ENCODE results near the gene JAGN1.

- TF ChIP-seq, protein P1, sequence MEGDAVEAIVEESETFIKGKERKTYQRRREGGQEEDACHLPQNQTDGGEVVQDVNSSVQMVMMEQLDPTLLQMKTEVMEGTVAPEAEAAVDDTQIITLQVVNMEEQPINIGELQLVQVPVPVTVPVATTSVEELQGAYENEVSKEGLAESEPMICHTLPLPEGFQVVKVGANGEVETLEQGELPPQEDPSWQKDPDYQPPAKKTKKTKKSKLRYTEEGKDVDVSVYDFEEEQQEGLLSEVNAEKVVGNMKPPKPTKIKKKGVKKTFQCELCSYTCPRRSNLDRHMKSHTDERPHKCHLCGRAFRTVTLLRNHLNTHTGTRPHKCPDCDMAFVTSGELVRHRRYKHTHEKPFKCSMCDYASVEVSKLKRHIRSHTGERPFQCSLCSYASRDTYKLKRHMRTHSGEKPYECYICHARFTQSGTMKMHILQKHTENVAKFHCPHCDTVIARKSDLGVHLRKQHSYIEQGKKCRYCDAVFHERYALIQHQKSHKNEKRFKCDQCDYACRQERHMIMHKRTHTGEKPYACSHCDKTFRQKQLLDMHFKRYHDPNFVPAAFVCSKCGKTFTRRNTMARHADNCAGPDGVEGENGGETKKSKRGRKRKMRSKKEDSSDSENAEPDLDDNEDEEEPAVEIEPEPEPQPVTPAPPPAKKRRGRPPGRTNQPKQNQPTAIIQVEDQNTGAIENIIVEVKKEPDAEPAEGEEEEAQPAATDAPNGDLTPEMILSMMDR (IDR thresholded peaks at IDR 0.05): no peak
- TF ChIP-seq POLR2A (IDR thresholded peaks at IDR 0.05): no peak
Observed at GRCh38 chr3:9940746-9941145, 50.3 kb downstream of the JAGN1 start.

Data from uterus (tissue), 2 donors.